Peyer's patch (tissue), 4 donors: ENCODE data around the gene KCNQ5.

Source experiments
- CTCF ChIP-seq, 6 experiments: fragments of 450-650 bp in 4 of 6; fragments of 200-600 bp in 2 of 6; sonication (generic) in 1 of 6; IDR thresholded peaks; one replicate each; pipeline ENCODE4 v1.5.1; 2017 to 2019; ENCODE audit warnings: antibody characterized with exemption in 6 of 6, mild to moderate bottlenecking in 3 of 6, moderate library complexity in 1 of 6
- POLR2A ChIP-seq, 2 donors: fragments of 450-650 bp; IDR thresholded peaks; one replicate each; pipeline ENCODE4 v1.5.1; 2017; ENCODE audit warnings: antibody characterized with exemption in 2 of 2, mild to moderate bottlenecking in 2 of 2, moderate library complexity in 2 of 2

- TF ChIP-seq POLR2A (IDR thresholded peaks at IDR 0.05) (no peak), CTCF (IDR thresholded peaks at IDR 0.05) (no peak)
Measured at GRCh38 chr6:72890233-72890632, 268.4 kb downstream of the KCNQ5 start.
